SIG-M5 treated with dmso at 0.1 percent for 504 hours (cell line): Measurements from ENCODE around the gene CYP19A1.

Experiments
- DNase-seq: peaks from one replicate; lab custom pipeline; 2025; ENCODE audit not compliant: unreplicated experiment; lab: John Stamatoyannopoulos, UW

CYP19A1 gene

GRCh38 chr15:51224428-51224827 lies 114.0 kb downstream of the CYP19A1 start:
- no peak for DNase-seq

DNA sequence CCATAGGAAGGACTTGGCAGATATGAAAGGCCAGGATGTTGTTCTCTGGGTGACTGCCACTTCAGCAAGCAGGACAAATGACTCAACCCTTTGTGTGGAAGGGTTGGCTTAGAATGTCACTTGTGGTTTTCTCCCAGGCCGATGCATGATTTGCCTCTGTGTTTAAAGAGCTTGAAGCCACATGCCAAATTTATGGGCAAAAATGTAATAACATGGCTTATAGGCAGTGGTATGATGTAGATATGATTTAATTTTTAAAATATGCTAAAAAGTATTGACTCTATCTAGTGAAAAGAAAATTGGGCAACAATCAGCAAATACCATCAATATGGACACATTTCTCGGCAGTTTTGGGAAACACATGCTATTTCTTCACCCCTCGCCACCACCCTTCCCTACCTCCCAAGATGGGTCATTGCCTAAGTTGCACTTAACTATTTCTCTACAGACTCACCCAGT lies 114.6 kb downstream of the CYP19A1 start:
- peak; percentile 65 for DNase-seq

GRCh38 chr15:51218299-51218938 lies 120.0 kb downstream of the CYP19A1 start:
- no peak for DNase-seq

DNA sequence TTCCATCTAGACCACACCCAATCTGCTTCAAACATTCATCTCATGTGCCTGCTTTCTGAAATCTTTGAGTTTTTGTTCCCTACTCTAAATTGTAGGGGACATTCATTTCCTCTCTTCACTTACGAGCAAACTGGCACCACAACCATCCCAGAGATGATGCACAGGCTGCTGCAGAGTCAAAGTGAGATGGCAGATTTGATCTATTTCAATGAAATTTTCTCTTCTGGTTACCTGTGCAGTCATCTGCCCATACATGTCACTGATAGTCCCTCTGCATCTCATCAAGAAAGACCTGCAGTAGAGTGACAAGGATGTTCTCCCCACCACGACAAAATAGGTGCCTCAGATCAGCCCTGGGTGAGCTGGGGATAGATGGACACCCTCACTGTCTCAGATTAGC lies 125.5 kb downstream of the CYP19A1 start:
- no peak for DNase-seq

DNA sequence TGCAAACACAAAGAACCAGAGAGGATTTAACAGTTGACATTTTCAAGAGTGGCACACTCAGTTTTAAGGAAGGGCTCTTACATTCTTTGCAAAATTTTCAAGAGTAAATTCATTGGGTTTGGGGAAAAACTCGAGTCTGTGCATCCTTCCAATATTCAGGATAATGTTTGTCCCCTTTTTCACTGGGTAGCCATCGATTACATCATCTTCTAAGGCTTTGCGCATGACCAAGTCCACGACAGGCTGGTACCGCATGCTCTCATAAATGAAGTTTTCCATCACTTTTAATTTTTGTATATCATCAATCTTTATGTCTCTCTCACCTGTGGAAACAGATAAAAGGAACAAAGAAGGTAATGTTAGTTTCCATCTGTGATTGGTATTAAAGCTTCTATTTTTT lies 126.2 kb downstream of the CYP19A1 start:
- no peak for DNase-seq

DNA sequence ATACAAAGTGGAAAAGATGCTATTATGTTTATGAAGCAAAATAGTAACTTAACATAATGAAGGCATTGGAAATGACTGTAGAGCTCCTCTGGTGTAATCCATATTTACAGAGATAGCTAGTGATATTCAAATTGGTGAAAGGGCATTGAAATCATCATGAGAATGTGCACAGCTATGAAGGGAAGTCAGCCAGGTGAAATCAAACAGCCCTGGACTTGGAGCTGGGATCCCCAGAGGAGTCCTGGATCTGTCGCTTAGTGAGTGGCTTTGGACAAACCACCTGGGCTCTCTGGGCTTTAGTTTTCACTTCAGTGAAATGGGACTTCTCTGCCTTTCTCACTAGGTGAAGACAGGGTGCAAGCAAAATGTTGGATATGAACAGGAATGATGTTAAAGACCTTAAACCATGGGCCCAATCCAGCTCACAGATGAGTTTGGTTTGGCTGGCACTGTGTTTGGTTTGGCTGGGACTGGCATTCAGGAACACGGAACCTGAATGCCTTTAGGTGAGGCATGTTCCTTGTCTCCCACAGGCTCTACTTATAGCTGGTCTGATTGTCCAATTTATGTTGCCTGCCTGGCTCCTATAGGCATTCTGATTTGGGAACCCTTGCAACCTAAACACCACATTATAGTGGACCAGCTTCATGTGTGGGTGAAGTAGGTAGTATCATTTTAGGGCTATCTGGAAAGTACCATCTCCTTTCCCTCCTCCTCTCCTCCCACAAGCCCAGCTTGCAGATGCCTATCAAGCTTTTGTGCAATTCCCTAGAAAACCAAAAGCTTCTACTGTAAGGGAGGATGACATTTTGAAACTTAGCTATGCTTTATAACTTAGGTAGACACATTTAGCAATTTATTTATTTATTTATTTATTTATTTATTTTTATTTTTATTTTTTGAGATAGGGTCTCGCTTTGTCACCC lies 133.1 kb downstream of the CYP19A1 start:
- DNase-seq: no peak

DNA sequence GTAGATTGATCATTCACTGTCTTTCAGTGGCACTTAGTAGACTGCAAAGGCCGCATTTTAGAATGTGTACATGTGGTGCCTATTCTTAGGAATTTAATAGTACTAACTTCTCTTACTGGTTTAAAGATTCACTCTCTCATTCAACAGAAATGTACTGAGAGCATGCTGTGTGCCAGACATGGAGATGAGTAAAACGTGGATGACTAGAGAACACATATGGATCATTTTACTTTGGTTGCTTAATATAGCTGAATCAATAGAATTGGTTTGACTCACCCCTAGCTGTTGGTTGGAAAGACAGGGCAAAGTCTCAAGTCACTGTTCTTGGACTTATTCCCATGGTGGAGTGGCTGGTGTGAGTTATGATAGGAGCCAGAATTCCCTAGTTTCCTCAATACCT lies 134.6 kb downstream of the CYP19A1 start:
- no peak for DNase-seq

DNA sequence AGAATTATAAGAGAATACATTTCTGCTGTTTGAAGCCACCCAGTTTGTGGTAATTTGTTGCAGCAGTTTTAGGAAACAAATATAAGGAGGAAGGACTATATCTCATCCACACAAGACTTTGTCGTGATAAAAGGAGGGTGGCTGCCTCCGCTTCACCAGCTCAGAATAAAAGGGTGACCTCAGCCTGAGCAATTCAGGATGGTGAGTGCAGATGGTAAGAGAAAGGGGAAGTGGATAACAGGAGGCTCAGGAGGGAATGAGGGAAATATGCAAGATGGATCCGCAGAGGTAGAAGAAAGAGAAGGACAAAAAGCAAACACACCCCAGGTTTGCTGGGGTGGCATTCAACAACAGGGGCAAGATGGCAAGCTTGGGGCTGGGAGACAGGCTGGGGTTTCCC lies 135.6 kb downstream of the CYP19A1 start:
- peak; percentile 62 for DNase-seq

DNA sequence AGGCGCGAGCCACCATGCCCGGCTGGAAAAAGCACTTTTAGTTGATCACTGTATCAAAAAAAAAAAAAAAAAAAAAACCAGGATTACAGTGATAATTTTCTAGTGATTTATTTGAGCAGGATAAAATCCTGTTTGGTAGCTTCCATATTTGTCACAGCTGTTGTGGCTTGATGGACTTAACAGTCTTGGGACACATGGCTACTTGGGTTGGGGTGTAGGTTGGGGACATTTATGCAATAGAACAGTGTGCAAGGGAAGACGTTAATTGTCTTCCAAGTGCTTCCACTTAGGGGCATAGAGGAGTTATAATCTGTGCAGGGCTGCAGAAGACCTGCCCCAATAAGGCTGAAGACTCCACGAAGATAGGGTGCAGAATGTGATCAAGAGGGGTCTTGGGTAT lies 136.8 kb downstream of the CYP19A1 start:
- DNase-seq: no peak

- DNase-seq: no peak
These were observed 137.6 kb downstream of the CYP19A1 start for GRCh38 chr15:51200792-51201191.

DNA sequence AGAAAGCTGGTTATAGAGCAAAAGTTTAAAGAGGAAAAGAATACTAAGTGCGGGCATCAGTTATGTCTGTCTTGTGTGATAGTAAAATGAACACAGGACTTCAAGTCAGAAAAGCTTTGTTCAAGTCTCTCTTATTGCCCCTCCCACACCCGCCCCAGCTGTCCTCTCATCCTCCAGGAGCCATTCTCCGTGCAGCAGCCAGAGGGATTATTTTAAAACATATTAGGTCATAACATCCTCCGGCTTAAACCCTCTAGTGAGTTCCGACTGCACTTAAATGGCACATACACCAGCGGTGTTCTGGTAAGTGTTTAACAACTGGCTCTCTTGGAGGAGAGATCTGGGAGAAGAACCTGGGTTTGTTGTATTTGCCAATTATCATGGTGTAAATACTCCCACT lies 138.9 kb downstream of the CYP19A1 start:
- DNase-seq: no peak

DNA sequence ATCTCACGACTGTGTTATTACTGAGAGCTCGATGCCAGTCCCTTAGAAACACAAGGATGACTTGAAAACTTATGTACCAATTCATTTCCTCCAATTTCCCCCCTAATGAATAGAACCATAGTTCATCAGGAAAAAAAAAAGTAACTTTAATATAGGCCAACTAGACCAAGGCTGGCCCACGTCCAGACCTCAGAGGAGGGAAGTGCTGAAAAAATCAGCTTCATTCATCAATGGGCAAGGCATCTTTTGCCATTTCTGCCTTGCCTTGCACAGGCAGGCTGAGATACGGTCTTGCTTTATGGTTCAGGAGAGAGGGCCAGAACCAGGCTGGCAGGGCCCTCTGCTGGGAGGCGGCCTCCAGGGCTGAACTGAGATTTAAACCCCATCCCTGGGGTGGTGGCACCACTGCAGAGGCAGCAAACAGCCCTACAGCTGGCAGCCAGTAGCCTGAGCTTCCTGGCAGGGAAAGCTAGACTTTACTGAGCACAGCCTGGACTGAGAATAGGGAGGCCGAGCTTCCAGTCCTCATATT lies 139.6 kb downstream of the CYP19A1 start:
- DNase-seq: no peak

GRCh38 chr15:51195459-51195858 lies 142.9 kb downstream of the CYP19A1 start:
- no peak for DNase-seq

- DNase-seq: no peak
These were observed 144.4 kb downstream of the CYP19A1 start for GRCh38 chr15:51193979-51194378.

GRCh38 chr15:51193526-51193925 lies 144.9 kb downstream of the CYP19A1 start:
- DNase-seq: no peak

DNA sequence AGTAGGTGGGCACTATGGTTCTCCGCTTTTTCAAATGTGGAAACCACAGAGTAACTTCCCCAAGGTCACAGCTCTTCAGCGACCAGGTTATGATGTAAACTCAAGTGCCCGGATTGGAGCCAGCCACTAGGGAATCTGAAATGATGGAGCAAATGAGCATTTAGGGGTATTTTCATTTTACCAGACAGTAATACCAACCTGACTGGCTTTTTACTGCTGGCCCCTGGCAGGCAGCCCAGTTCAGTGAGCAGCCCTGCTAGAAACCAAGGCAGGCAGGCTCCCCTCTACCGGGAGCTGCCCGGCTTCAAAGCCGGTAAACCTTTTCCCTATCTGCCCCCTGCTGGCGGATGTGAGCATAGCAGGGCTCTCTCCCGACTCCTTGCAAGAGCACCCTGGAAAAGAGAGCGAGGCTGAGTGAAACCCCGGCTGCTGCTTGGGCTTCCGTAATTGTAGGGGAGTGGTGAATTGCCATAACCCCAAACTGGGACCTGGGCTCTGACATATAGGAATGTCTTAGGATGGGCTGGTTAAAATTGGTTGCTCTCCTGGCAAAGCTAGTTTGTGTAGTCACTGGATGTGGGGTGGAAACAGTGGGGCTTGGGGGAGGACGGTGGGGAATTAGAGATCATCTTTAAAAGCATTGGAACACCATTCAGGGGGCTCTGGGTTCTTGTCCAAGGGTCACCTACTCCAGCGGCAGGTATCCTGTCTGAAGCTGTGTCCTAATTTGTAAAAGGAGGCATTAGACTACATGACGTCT lies 145.7 kb downstream of the CYP19A1 start:
- DNase-seq: peak; percentile 74

DNA sequence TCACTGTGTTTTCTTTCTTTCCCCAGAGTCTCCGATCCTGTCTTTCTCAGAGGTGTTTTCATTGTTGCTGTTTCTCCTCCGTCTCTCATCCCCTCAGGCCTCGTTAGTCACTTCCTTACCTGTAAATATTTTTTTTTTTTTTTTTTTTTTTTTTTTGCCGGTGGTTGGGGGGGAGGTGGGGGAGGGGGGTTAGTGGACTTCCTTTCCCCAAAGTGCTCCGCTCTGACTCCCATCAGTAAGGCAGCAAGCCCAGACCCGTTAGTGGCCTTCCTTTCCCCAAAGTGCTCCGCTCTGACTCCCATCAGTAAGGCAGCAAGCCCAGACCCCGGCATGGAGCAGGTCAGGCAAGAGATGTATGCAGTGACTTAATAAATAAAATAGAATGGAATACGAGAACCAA lies 146.6 kb downstream of the CYP19A1 start:
- DNase-seq: no peak

DNA sequence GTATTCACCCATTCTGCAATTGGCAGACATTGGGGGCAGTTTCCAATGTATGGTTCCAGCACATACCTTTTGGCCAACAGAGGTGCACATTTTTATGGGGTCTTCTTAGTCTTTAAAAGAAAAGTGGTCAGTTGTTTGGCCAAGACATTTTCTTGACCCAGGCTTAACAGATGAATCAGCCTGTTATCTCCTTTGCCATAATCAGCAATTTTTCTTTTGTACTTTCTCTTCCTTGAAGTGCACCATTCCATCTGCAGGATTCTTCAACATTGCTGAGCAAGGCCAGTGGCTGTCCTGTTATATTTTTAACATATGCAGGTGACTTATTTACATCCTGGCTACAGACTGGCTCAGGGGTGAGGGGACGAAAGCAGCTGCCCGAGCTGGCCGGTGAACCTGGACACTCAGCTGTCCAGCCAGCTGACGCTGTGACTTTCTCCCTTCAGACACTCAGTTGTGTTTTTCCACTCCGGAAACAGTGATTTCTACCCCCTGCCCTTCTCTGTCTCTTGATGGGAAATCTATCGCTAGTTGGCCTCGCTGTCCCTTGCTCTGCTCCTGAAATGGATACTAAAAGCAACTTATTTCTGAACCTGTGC lies 147.2 kb downstream of the CYP19A1 start:
- DNase-seq: no peak

DNA sequence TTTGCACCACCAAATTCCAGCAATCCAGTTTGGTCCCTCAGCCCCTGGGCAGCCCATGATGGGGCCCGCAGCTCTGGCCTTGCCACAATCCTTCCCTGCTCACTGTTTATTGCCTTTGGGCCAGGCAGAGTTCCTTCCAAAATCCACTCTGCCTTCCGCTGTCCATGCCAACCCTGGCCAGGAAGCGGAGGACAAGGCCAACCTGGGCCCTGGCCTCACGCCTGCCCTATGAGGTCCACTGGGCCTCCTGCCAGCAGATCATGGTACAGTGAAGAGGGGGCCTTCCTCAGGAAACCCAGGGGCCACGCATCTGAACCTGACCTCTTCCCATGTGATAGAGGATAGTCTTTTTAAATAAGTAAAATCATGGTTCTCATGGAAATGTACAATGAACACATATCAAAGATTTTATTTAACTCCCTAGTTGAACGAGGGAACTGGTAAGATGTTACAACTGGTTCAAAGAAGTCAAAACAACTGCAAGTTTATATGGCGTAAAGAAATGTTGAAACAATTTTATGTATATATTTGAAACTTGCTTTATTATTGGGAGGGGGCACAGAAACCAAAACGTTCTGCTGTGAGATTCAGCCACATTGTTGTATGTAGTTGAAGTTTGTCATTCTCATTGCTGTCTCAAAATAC lies 147.8 kb downstream of the CYP19A1 start:
- no peak for DNase-seq

DNA sequence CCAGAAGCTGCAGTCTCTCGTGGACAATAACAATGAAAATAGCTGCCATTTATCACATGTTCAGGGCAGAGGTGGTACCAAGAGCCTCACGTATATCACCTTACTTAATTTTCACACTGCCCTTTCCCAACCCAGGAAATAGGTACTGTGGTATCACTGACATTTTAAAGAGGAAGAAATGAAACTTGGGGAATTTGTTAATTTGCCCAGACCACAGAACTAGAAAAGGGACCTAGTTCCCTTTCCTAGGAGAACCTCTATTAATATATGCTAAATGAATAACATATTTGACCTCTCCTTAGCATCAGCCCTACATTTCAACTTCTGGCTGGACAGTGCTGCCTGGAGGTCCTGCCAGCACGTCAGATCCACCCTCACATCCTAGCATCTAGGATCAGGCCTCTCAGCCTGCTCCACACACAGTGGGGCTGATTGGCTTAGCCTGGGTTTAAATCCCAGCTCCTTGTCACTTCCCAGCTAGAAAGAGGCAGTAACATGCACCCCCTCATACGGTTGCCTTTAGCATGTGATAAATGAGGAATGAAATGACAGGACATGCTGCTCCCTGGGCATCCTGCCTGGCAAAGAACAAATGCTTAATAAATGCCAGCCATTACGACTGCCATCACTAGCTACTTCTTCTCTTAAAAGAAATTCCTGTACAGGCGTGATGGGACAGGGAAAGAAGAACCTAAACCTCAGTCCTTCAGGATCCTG lies 148.6 kb downstream of the CYP19A1 start:
- DNase-seq: no peak
